ENCODE measurements around the gene STX18.

STX18 gene

GRCh38 chr4:4374388-4375098 is 167.3 kb downstream of the STX18 start:
- Histone ChIP-seq H3K27me3 (ENCODE audit: insufficient read depth, low read length) (no peaks in the 10 kb centered on the region), H2BK120ac (ENCODE audit: insufficient read depth, low read length, poor library complexity) (no peak overlapping the region), H4K8ac (ENCODE audit: low read depth, low read length) (no peak overlapping the region), H3K4me2 (ENCODE audit: low read length) (no peak overlapping the region), H3K14ac (ENCODE audit: low read length) (no peak overlapping the region), H3K36me3 (ENCODE audit: control insufficient read depth in 1 of 2, insufficient read depth in 2 of 2, low read length in 2 of 2) (no peaks in the 10 kb centered on the region), H2BK12ac (ENCODE audit: low read length) (no peak overlapping the region), H3K4ac (ENCODE audit: low read depth, low read length) (no peak overlapping the region), H2BK5ac (ENCODE audit: low read depth, low read length, poor library complexity) (no peak overlapping the region), H4K12ac (ENCODE audit: low read depth, low read length) (no peak overlapping the region), H3K4me3 (ENCODE audit: low read depth, low read length) (no peak overlapping the region), H3K9me3 (ENCODE audit: insufficient read depth, low read depth, low read length) (peaks cover 2% of the 10 kb centered on the region), H4K91ac (ENCODE audit: low read depth, low read length) (no peak overlapping the region), H3K9ac (ENCODE audit: low read length) (no peak overlapping the region), H3K23ac (ENCODE audit: low read length) (no peak overlapping the region), H2AK5ac (ENCODE audit: low read length) (no peak overlapping the region), H3K4me1 (ENCODE audit: control insufficient read depth in 1 of 2, insufficient read depth in 2 of 2, low read length in 2 of 2) (no peaks in the 10 kb centered on the region), H3K79me2 (ENCODE audit: control insufficient read depth, insufficient read depth, low read length, poor library complexity) (no peaks in the 10 kb centered on the region), H2AFZ (ENCODE audit: insufficient read depth, low read length, poor library complexity) (no peak overlapping the region), H3K79me1 (ENCODE audit: low read length) (no peaks in the 10 kb centered on the region), H3K27ac (ENCODE audit: low read depth, low read length) (no peak overlapping the region), H3K18ac (ENCODE audit: low read length) (no peak overlapping the region)
- no CpG with 5 or more reads among the region's 6 CpGs for WGBS (ENCODE audit: extremely low coverage, insufficient coverage, insufficient read length)
- no peak for DNase-seq

Measured in trophoblast cell (in vitro differentiated cells and primary cell).